Activated T-helper 17 cell treated with anti-CD3 and anti-CD28 coated beads, Interleukin-2, amount 50 U/mL, for 72 hours (primary cell): ENCODE measurements around the gene ABCA1. TPM values are rescaled to one million over a fixed set of nuclear protein-coding genes. Genes with fewer than 3 reads are reported as not detected.
"Not testable (repeated sequence)": the region's sequence is repeated elsewhere in the genome, so short reads cannot be mapped to it uniquely, and the experiment has no call there.

Source experiments
- ATAC-seq: fragments of 150-1000 bp; cut with Tn5 transposase; replicated peaks from 2 replicates; pipeline ENCODE4 v1.10.0; 2021; ENCODE audit warnings: mild to moderate bottlenecking, moderate library complexity
- H3K27ac Mint-ChIP-seq: one replicate; pipeline ENCODE4 v1.8.0; 2022; ENCODE audit warnings: mixed read lengths
- H3K27me3 Mint-ChIP-seq: one replicate; pipeline ENCODE4 v1.8.0; 2022; ENCODE audit warnings: mixed read lengths
- H3K36me3 Mint-ChIP-seq: one replicate; pipeline ENCODE4 v1.8.0; 2022; ENCODE audit warnings: low read depth, mild to moderate bottlenecking, mixed read lengths
- H3K4me1 Mint-ChIP-seq: one replicate; pipeline ENCODE4 v1.8.0; 2022; ENCODE audit warnings: mixed read lengths
- H3K4me3 Mint-ChIP-seq: one replicate; pipeline ENCODE4 v1.8.0; 2022; ENCODE audit warnings: mild to moderate bottlenecking, mixed read lengths
- H3K9me3 Mint-ChIP-seq: one replicate; pipeline ENCODE4 v1.8.0; 2022; ENCODE audit warnings: mixed read lengths
- total RNA-seq, 2 donors: library from RNA; stranded (reverse); gene quantifications; one replicate each; pipeline ENCODE4 v1.2.3, GENCODE V29; 2022

Gene ABCA1
- total RNA-seq, 2 donors from 2014 or later: 4.3 to 5.4 TPM

GRCh38 chr9:104779334-104779733, 148.6 kb downstream of the ABCA1 start:
- no peak for ATAC-seq
- Mint-ChIP-seq H3K4me1 (no peaks in the 10 kb centered on the region), H3K4me3 (no peak overlapping the region), H3K36me3 (peaks cover 9% of the 10 kb centered on the region), H3K9me3 (no peaks in the 10 kb centered on the region), H3K27me3 (no peaks in the 10 kb centered on the region), H3K27ac (no peak overlapping the region)

- no peaks in the 10 kb centered on the region for H3K27me3 Mint-ChIP-seq
- H3K36me3 Mint-ChIP-seq: peaks cover 4% of the 10 kb centered on the region
- ATAC-seq: no peak
Measured at GRCh38 chr9:104778802-104779201, 149.2 kb downstream of the ABCA1 start.

GRCh38 chr9:104776797-104777196, 151.2 kb downstream of the ABCA1 start:
- H3K9me3 Mint-ChIP-seq: no peaks in the 10 kb centered on the region
- no peaks in the 10 kb centered on the region for H3K27me3 Mint-ChIP-seq
- no peaks in the 10 kb centered on the region for H3K4me1 Mint-ChIP-seq
- no peaks in the 10 kb centered on the region for H3K36me3 Mint-ChIP-seq
- no peak overlapping the region for H3K27ac Mint-ChIP-seq
- H3K4me3 Mint-ChIP-seq: no peak overlapping the region
- ATAC-seq: no peak

More at GRCh38 chr9:104778802-104779201, 149.2 kb downstream of the ABCA1 start:
- H3K27ac Mint-ChIP-seq: no peak overlapping the region
- no peak overlapping the region for H3K4me3 Mint-ChIP-seq
- no peaks in the 10 kb centered on the region for H3K4me1 Mint-ChIP-seq
- no peaks in the 10 kb centered on the region for H3K9me3 Mint-ChIP-seq

GRCh38 chr9:104775976-104776375, 152.0 kb downstream of the ABCA1 start:
- Mint-ChIP-seq H3K36me3 (no peaks in the 10 kb centered on the region), H3K9me3 (no peaks in the 10 kb centered on the region), H3K27ac (no peak overlapping the region), H3K27me3 (no peaks in the 10 kb centered on the region), H3K4me3 (no peak overlapping the region), H3K4me1 (no peaks in the 10 kb centered on the region)
- no peak for ATAC-seq

GRCh38 chr9:104775574-104775936, 152.4 kb downstream of the ABCA1 start:
- Mint-ChIP-seq H3K4me3 (no peak overlapping the region), H3K27me3 (no peaks in the 10 kb centered on the region), H3K27ac (no peak overlapping the region), H3K4me1 (no peaks in the 10 kb centered on the region), H3K36me3 (no peaks in the 10 kb centered on the region), H3K9me3 (no peaks in the 10 kb centered on the region)
- no peak for ATAC-seq

GRCh38 chr9:104774831-104775573, 153.0 kb downstream of the ABCA1 start:
- H3K27ac Mint-ChIP-seq: no peak overlapping the region
- H3K36me3 Mint-ChIP-seq: no peaks in the 10 kb centered on the region
- ATAC-seq: peak; percentile 26
- no peaks in the 10 kb centered on the region for H3K27me3 Mint-ChIP-seq
- H3K9me3 Mint-ChIP-seq: no peaks in the 10 kb centered on the region
- H3K4me1 Mint-ChIP-seq: no peaks in the 10 kb centered on the region
- H3K4me3 Mint-ChIP-seq: no peak overlapping the region

GRCh38 chr9:104774132-104774531, 153.8 kb downstream of the ABCA1 start:
- Mint-ChIP-seq H3K9me3 (no peaks in the 10 kb centered on the region), H3K27ac (no peak overlapping the region), H3K4me1 (no peaks in the 10 kb centered on the region), H3K36me3 (no peaks in the 10 kb centered on the region), H3K4me3 (no peak overlapping the region), H3K27me3 (no peaks in the 10 kb centered on the region)
- no peak for ATAC-seq

GRCh38 chr9:104772714-104773510, 155.0 kb downstream of the ABCA1 start:
- ATAC-seq: no peak
- no peaks in the 10 kb centered on the region for H3K4me1 Mint-ChIP-seq
- H3K9me3 Mint-ChIP-seq: no peaks in the 10 kb centered on the region
- H3K27me3 Mint-ChIP-seq: no peaks in the 10 kb centered on the region
- H3K36me3 Mint-ChIP-seq: no peaks in the 10 kb centered on the region
- no peak overlapping the region for H3K4me3 Mint-ChIP-seq
- H3K27ac Mint-ChIP-seq: no peak overlapping the region

- no peak for ATAC-seq
- Mint-ChIP-seq H3K9me3 (no peaks in the 10 kb centered on the region), H3K4me3 (no peak overlapping the region), H3K27me3 (no peaks in the 10 kb centered on the region), H3K36me3 (no peaks in the 10 kb centered on the region), H3K27ac (no peak overlapping the region), H3K4me1 (no peaks in the 10 kb centered on the region)
Measured at GRCh38 chr9:104769655-104770054, 158.3 kb downstream of the ABCA1 start.

- not testable (repeated sequence) for H3K4me1 Mint-ChIP-seq, H3K4me3 Mint-ChIP-seq, ATAC-seq, H3K27ac Mint-ChIP-seq, H3K36me3 Mint-ChIP-seq, H3K27me3 Mint-ChIP-seq, H3K9me3 Mint-ChIP-seq
Measured at GRCh38 chr9:104769029-104769428, 158.9 kb downstream of the ABCA1 start.

- no peak overlapping the region for H3K4me3 Mint-ChIP-seq
- no peaks in the 10 kb centered on the region for H3K27me3 Mint-ChIP-seq
- H3K4me1 Mint-ChIP-seq: no peaks in the 10 kb centered on the region
- H3K9me3 Mint-ChIP-seq: no peaks in the 10 kb centered on the region
- H3K27ac Mint-ChIP-seq: no peak overlapping the region
- no peak for ATAC-seq
- H3K36me3 Mint-ChIP-seq: no peaks in the 10 kb centered on the region
Measured at GRCh38 chr9:104767507-104767906, 160.4 kb downstream of the ABCA1 start.

GRCh38 chr9:104766025-104766424, 161.9 kb downstream of the ABCA1 start:
- H3K9me3 Mint-ChIP-seq: no peaks in the 10 kb centered on the region
- ATAC-seq: no peak
- no peak overlapping the region for H3K4me3 Mint-ChIP-seq
- H3K27ac Mint-ChIP-seq: no peak overlapping the region
- no peaks in the 10 kb centered on the region for H3K4me1 Mint-ChIP-seq
- H3K27me3 Mint-ChIP-seq: no peaks in the 10 kb centered on the region
- no peaks in the 10 kb centered on the region for H3K36me3 Mint-ChIP-seq

GRCh38 chr9:104765138-104765537, 162.8 kb downstream of the ABCA1 start:
- H3K4me3 Mint-ChIP-seq: peak overlapping the region; percentile 94
- H3K27me3 Mint-ChIP-seq: no peaks in the 10 kb centered on the region
- no peaks in the 10 kb centered on the region for H3K9me3 Mint-ChIP-seq
- ATAC-seq: no peak
- no peaks in the 10 kb centered on the region for H3K36me3 Mint-ChIP-seq
- no peak overlapping the region for H3K27ac Mint-ChIP-seq
- no peaks in the 10 kb centered on the region for H3K4me1 Mint-ChIP-seq

- H3K27me3 Mint-ChIP-seq: no peaks in the 10 kb centered on the region
- H3K36me3 Mint-ChIP-seq: peaks cover 7% of the 10 kb centered on the region
- no peaks in the 10 kb centered on the region for H3K4me1 Mint-ChIP-seq
- no peaks in the 10 kb centered on the region for H3K9me3 Mint-ChIP-seq
- H3K4me3 Mint-ChIP-seq: no peak overlapping the region
- H3K27ac Mint-ChIP-seq: no peak overlapping the region
- ATAC-seq: no peak
Measured at GRCh38 chr9:104758974-104759373, 169.0 kb downstream of the ABCA1 start.

- Mint-ChIP-seq H3K4me1 (peaks cover 9% of the 10 kb centered on the region), H3K27me3 (no peaks in the 10 kb centered on the region), H3K9me3 (no peaks in the 10 kb centered on the region), H3K4me3 (peak overlapping the region; percentile 5), H3K36me3 (peaks cover 38% of the 10 kb centered on the region), H3K27ac (peak overlapping the region; percentile 26)
- ATAC-seq: no peak
Measured at GRCh38 chr9:104750185-104750767, 177.7 kb downstream of the ABCA1 start.
